Keratinocyte (primary cell): ENCODE measurements around the gene GNG8. TPM values are rescaled to one million over a fixed set of nuclear protein-coding genes. Genes with fewer than 3 reads are reported as not detected.

Experiments
- DNase-seq: peaks from one replicate; pipeline ENCODE4 v3.0.0-alpha.2; 2011; ENCODE audit warnings: low read depth, missing footprints, low spot score
- FAIRE-seq: peaks from 2 replicates; lab custom pipeline; 2011; peaks lifted over from hg19 to GRCh38; lab: Jason Lieb, UNC
- H2AFZ ChIP-seq: 2 replicates; pipeline ENCODE4 v1.6.0; 2012; ENCODE audit warnings: low read length, control low read depth, inconsistent platforms; ENCODE audit not compliant: control insufficient read depth
- H3K27ac ChIP-seq: 2 replicates; pipeline ENCODE4 v1.5.1; 2011; ENCODE audit warnings: low read length; ENCODE audit not compliant: control insufficient read depth, insufficient read depth
- H3K27me3 ChIP-seq: 3 replicates; pipeline ENCODE4 v1.6.0; 2011; ENCODE audit warnings: low read length; ENCODE audit not compliant: control insufficient read depth, insufficient read depth; ENCODE audit errors: extremely low read depth
- H3K36me3 ChIP-seq, 2 experiments: 2 replicates in 1 of 2; 3 replicates in 1 of 2; pipeline ENCODE4 v1.5.1; 2011; ENCODE audit warnings: low read length in 2 of 2, mild to moderate bottlenecking in 1 of 2; ENCODE audit not compliant: control insufficient read depth in 2 of 2, insufficient read depth in 2 of 2; ENCODE audit errors: extremely low read depth in 1 of 2
- H3K4me1 ChIP-seq: 3 replicates; pipeline ENCODE4 v1.5.1; 2011; ENCODE audit warnings: low read length; ENCODE audit not compliant: control insufficient read depth, insufficient read depth; ENCODE audit errors: extremely low read depth
- H3K4me2 ChIP-seq: 3 replicates; pipeline ENCODE4 v1.6.0; 2011; ENCODE audit warnings: low read depth, low read length; ENCODE audit not compliant: control insufficient read depth, insufficient read depth; ENCODE audit errors: extremely low read depth
- H3K4me3 ChIP-seq, 3 experiments: fragments of 200-600 bp in 1 of 3; sonication (generic) in 1 of 3; 2 replicates in 2 of 3; 3 replicates in 1 of 3; pipeline ENCODE4 v1.5.1; 2011 to 2016; ENCODE audit warnings: low read length in 3 of 3, mild to moderate bottlenecking in 3 of 3, control low read depth in 2 of 3, inconsistent platforms in 1 of 3, low read depth in 1 of 3, mixed read lengths in 1 of 3, mixed run types in 1 of 3, moderate library complexity in 1 of 3; ENCODE audit not compliant: control insufficient read depth in 2 of 3, insufficient read depth in 2 of 3; ENCODE audit errors: extremely low read depth in 1 of 3
- H3K79me2 ChIP-seq: 2 replicates; pipeline ENCODE4 v1.6.0; 2012; ENCODE audit warnings: low read length; ENCODE audit not compliant: control insufficient read depth, insufficient read depth
- H3K9ac ChIP-seq: 3 replicates; pipeline ENCODE4 v1.6.0; 2011; ENCODE audit warnings: low read length; ENCODE audit not compliant: control insufficient read depth, insufficient read depth; ENCODE audit errors: extremely low read depth
- H3K9me1 ChIP-seq: 3 replicates; pipeline ENCODE4 v1.6.0; 2011; ENCODE audit warnings: low read length; ENCODE audit not compliant: control insufficient read depth, insufficient read depth; ENCODE audit errors: extremely low read depth
- H3K9me3 ChIP-seq: 2 replicates; pipeline ENCODE4 v1.5.1; 2012; ENCODE audit warnings: low read depth, low read length; ENCODE audit not compliant: control insufficient read depth
- H4K20me1 ChIP-seq: 3 replicates; pipeline ENCODE4 v1.6.0; 2011; ENCODE audit warnings: low read length; ENCODE audit not compliant: control insufficient read depth, insufficient read depth; ENCODE audit errors: extremely low read depth
- EZH2 ChIP-seq: IDR thresholded peaks from one replicate; pipeline ENCODE4 v1.6.1; 2012; ENCODE audit warnings: inconsistent platforms, mild to moderate bottlenecking, low read length, moderate library complexity
- dilution Hi-C: fragments of 300-500 bp; cut with MboI; formaldehyde crosslinking; loops from one replicate; pipeline ENCODE4 v1.7.0; 2020; ENCODE audit warnings: low sequenced_read_pairs; ENCODE audit not compliant: extremely low pct_ligation_motif_present
- polyA plus RNA-seq, 5 experiments: library from polyadenylated mRNA; depleted of rRNA in 3 of 5; stranded (reverse) in 3 of 5; stranded (forward) in 1 of 5; unstranded in 1 of 5; fragments of >200 nt; gene quantifications; 1 replicate in 1 of 5; 2 replicates in 3 of 5; 3 replicates in 1 of 5; pipeline versions ENCODE4 v1.2.1 to v1.2.3, GENCODE V29; 2011 to 2012; ENCODE audit warnings: missing spikeins in 2 of 5, low read depth in 1 of 5, low replicate concordance in 1 of 5
- TF ChIP-seq, protein P1 (sequence below), 3 experiments: IDR thresholded peaks in 1 of 3; conservative IDR thresholded peaks in 1 of 3; optimal IDR thresholded peaks in 1 of 3; 2 replicates in 2 of 3; 3 replicates in 1 of 3; pipeline versions ENCODE3 to v1.5.1; 2011; ENCODE audit warnings: low read length in 3 of 3, mild to moderate bottlenecking in 3 of 3, moderate library complexity in 2 of 3, control low read depth in 1 of 3, inconsistent platforms in 1 of 3; ENCODE audit not compliant: insufficient read depth in 2 of 3; ENCODE audit errors: extremely low read depth in 1 of 3

GNG8 gene
- polyA plus RNA-seq, 1 donor (not counting 4 experiments of a cell fraction or from before 2014, with no cell fraction given) = not detected

DNA sequence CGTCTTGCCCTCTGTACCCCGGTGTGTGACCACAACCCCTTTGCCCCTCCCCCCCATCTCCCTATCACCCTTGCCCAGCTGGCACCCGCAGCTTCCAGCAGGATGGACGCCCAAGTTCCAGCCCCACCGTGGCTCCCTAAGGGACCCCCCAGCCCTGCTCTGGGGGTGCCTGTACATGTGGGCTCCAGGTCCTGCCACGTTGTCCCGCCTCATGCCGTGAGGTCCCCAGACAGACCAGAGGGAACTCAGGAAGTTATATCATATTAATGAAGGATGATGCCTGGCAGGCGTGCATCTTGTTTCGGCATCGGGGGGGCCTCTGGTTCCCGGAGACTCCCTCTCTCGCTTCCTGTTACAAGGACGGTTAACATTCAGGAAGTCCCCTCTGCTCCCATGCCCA lies 9.6 kb downstream of the GNG8 start:
- H4K20me1 ChIP-seq = no peaks in the 10 kb centered on the region
- no peaks in the 10 kb centered on the region for H3K9me3 ChIP-seq
- no peaks in the 10 kb centered on the region for H3K36me3 ChIP-seq
- TF ChIP-seq EZH2 = no peak
- TF ChIP-seq, protein P1, sequence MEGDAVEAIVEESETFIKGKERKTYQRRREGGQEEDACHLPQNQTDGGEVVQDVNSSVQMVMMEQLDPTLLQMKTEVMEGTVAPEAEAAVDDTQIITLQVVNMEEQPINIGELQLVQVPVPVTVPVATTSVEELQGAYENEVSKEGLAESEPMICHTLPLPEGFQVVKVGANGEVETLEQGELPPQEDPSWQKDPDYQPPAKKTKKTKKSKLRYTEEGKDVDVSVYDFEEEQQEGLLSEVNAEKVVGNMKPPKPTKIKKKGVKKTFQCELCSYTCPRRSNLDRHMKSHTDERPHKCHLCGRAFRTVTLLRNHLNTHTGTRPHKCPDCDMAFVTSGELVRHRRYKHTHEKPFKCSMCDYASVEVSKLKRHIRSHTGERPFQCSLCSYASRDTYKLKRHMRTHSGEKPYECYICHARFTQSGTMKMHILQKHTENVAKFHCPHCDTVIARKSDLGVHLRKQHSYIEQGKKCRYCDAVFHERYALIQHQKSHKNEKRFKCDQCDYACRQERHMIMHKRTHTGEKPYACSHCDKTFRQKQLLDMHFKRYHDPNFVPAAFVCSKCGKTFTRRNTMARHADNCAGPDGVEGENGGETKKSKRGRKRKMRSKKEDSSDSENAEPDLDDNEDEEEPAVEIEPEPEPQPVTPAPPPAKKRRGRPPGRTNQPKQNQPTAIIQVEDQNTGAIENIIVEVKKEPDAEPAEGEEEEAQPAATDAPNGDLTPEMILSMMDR (optimal IDR thresholded peaks at IDR 0.05 in 1 of 3, IDR thresholded peaks at IDR 0.05 in 1 of 3, conservative IDR thresholded peaks at IDR 0.05 in 1 of 3; ENCODE audit: extremely low read depth in 1 of 3, insufficient read depth in 2 of 3, low read length in 3 of 3) = no peak
- no peaks in the 10 kb centered on the region for H3K9me1 ChIP-seq
- H3K4me1 ChIP-seq = peaks cover 13% of the 10 kb centered on the region
- FAIRE-seq (no peak), DNase-seq (no peak)
- no peaks in the 10 kb centered on the region for H3K79me2 ChIP-seq
- H3K27ac ChIP-seq = no peak overlapping the region
- H3K9ac ChIP-seq = no peak overlapping the region
- peaks cover 7% of the 10 kb centered on the region for H3K27me3 ChIP-seq
- no peak overlapping the region for H3K4me3 ChIP-seq
- H2AFZ ChIP-seq = no peak overlapping the region
- dilution Hi-C loops = no loop called here
- H3K4me2 ChIP-seq = no peak overlapping the region

- TF ChIP-seq, protein P1 (optimal IDR thresholded peaks at IDR 0.05 in 1 of 3, IDR thresholded peaks at IDR 0.05 in 1 of 3, conservative IDR thresholded peaks at IDR 0.05 in 1 of 3; ENCODE audit: extremely low read depth in 1 of 3, insufficient read depth in 2 of 3, low read length in 3 of 3) = no peak
- no peak for TF ChIP-seq EZH2
- Histone ChIP-seq H3K9me1 (no peaks in the 10 kb centered on the region), H3K27ac (no peak overlapping the region), H2AFZ (no peak overlapping the region), H3K4me3 (no peak overlapping the region), H3K9me3 (no peaks in the 10 kb centered on the region), H3K9ac (no peak overlapping the region), H4K20me1 (no peaks in the 10 kb centered on the region), H3K36me3 (no peaks in the 10 kb centered on the region), H3K27me3 (peaks cover 14% of the 10 kb centered on the region), H3K4me2 (no peak overlapping the region), H3K79me2 (no peaks in the 10 kb centered on the region), H3K4me1 (peaks cover 6% of the 10 kb centered on the region)
- FAIRE-seq = no peak
- dilution Hi-C loops = no loop called here
- DNase-seq = no peak
Observed at GRCh38 chr19:46625731-46626130, 10.3 kb downstream of the GNG8 start.
